ENCODE measurements around the gene CYP11A1.

GRCh38 chr15:74417225-74417624, 49.8 kb upstream of the CYP11A1 start:
- TF ChIP-seq CTCF (IDR thresholded peaks at IDR 0.05) (no peak), POLR2AphosphoS5 (IDR thresholded peaks at IDR 0.05) (no peak), POLR2A (IDR thresholded peaks at IDR 0.05) (no peak)

Data from breast epithelium (tissue), 3 donors.